Body of pancreas (tissue), 4 donors: ENCODE measurements around the gene FKRP.

Source experiments
- POLR2A ChIP-seq, 3 donors: fragments of 450-650 bp; IDR thresholded peaks; one replicate each; pipeline ENCODE4 v1.6.1; 2016; ENCODE audit warnings: antibody characterized with exemption in 3 of 3, mild to moderate bottlenecking in 2 of 3
- TF ChIP-seq, protein P1 (sequence below), 7 experiments: fragments of 450-650 bp in 4 of 7; fragments of 200-600 bp in 3 of 7; sonication (generic) in 3 of 7; IDR thresholded peaks; one replicate each; pipeline ENCODE4 v1.5.1; 2016 to 2019; ENCODE audit warnings: antibody characterized with exemption in 7 of 7

DNA sequence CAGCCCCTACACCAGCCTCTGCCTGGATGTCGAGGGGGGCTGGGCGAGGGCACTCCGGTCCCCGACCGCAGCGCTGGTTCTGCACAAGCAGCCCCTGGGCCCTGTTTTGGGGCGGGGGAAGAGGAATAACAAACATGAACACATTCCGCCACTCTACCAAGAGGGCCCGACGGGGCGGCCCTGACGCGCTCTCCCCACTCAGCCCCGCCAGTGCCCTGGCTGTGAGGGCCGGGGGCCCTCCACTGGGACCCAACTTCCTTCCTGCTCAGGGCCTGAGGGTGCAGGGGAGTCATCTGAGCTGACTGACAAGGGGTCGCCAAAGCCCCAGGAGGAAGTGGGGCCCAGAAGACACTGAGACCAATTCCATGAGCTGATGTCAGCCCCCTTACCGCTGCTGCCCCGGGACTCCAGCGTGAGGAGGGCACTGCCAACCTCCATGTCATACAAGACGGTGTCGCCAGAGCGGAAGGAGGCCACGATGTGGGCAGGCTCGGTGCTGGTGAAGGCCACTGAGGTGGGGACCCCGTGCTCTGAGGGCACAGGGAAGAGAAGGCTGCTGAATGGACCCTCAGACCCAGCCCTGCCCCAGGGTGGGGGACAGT lies 23.3 kb upstream of the FKRP start:
- TF ChIP-seq POLR2A (IDR thresholded peaks at IDR 0.05), result no peak
- TF ChIP-seq, protein P1, sequence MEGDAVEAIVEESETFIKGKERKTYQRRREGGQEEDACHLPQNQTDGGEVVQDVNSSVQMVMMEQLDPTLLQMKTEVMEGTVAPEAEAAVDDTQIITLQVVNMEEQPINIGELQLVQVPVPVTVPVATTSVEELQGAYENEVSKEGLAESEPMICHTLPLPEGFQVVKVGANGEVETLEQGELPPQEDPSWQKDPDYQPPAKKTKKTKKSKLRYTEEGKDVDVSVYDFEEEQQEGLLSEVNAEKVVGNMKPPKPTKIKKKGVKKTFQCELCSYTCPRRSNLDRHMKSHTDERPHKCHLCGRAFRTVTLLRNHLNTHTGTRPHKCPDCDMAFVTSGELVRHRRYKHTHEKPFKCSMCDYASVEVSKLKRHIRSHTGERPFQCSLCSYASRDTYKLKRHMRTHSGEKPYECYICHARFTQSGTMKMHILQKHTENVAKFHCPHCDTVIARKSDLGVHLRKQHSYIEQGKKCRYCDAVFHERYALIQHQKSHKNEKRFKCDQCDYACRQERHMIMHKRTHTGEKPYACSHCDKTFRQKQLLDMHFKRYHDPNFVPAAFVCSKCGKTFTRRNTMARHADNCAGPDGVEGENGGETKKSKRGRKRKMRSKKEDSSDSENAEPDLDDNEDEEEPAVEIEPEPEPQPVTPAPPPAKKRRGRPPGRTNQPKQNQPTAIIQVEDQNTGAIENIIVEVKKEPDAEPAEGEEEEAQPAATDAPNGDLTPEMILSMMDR (IDR thresholded peaks at IDR 0.05), result no peak
